GM19043 (cell line): ENCODE measurements around the gene SLC25A13.
"Not testable (repeated sequence)": the region's sequence is repeated elsewhere in the genome, so short reads cannot be mapped to it uniquely, and the experiment has no call there.

ENCODE experiments used
- ATAC-seq: cut with Tn5 transposase; IDR thresholded peaks from one replicate; pipeline ENCODE4 v1.9.1; 2021; ENCODE audit warnings: low read depth; ENCODE audit not compliant: unreplicated experiment

The SLC25A13 gene

GRCh38 chr7:96300986-96301385 is 20.9 kb downstream of the SLC25A13 start:
- no peak for ATAC-seq

DNA sequence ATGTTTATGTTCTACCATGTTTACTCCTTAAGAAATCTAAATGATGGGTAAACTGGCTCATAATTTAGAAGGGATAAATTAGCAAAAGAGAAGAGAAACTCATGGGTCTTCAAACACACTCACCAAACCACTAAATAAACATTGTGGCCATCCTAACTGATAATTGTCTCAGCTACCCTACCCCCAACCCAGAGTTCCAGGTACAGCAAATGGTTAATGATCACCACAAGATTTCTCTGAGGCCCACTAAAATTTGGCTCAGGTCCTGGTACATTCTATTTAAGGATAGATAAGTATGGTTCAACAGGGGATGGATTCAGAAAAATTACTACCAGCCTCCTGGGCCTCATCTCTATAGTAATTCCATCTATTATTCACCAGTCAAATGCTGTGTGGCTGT is 21.4 kb downstream of the SLC25A13 start:
- peak; percentile 65 for ATAC-seq

- ATAC-seq: no peak
These were observed 22.4 kb downstream of the SLC25A13 start for GRCh38 chr7:96299496-96299895.

DNA sequence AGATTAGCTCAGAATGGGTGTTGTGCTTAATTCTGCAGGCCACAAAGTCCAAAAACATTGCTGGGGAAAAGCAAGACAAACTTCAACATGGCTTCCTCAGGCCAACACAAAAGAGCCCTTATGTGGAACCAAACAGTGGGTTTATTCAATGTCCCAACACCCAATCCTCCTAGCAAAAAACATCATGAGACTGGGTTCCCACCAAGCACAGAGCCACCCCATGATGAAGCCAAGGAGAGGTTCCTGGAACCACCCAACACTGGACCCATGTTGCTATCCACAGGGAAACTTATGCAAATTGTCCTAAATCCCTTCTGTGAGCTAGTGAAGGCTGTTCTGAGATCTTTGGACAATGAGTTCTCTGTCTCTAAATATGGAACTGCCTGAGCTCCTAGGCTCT is 24.0 kb downstream of the SLC25A13 start:
- ATAC-seq: no peak

GRCh38 chr7:96297446-96297845 is 24.5 kb downstream of the SLC25A13 start:
- not testable (repeated sequence) for ATAC-seq

- ATAC-seq: not testable (repeated sequence)
These were observed 28.0 kb downstream of the SLC25A13 start for GRCh38 chr7:96293911-96294310.

- no peak for ATAC-seq
These were observed 34.3 kb downstream of the SLC25A13 start for GRCh38 chr7:96287559-96287958.

GRCh38 chr7:96287132-96287531 is 34.8 kb downstream of the SLC25A13 start:
- peak; percentile 30 for ATAC-seq

- ATAC-seq: peak; percentile 79
These were observed 36.3 kb downstream of the SLC25A13 start for GRCh38 chr7:96285579-96285978.

DNA sequence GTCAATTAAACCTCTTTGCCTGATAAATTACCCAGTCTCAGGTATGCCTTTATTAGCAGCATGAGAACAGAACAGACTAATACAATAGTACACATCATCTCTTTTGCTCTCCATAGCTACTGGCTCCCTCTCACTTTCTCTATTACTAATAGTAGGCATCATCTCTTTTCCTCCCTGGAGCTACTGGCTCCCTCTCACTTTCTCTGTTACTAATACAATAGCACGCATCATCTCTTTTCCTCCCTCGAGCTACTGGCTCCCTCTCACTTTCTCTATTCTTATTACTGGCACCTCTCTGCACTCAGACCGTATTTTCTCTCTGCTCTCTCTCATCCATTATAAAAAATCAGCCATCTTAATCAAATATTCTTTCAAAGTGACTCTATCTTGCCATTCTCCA is 37.1 kb downstream of the SLC25A13 start:
- ATAC-seq: no peak

- no peak for ATAC-seq
These were observed 37.7 kb downstream of the SLC25A13 start for GRCh38 chr7:96284240-96284639.

GRCh38 chr7:96282835-96283234 is 39.1 kb downstream of the SLC25A13 start:
- ATAC-seq: no peak

- ATAC-seq: no peak
These were observed 44.0 kb downstream of the SLC25A13 start for GRCh38 chr7:96277921-96278320.

- no peak for ATAC-seq
These were observed 45.9 kb downstream of the SLC25A13 start for GRCh38 chr7:96276019-96276418.

- ATAC-seq: no peak
These were observed 48.2 kb downstream of the SLC25A13 start for GRCh38 chr7:96273716-96274115.

GRCh38 chr7:96269246-96269994 is 52.5 kb downstream of the SLC25A13 start:
- ATAC-seq: no peak

GRCh38 chr7:96266580-96266979 is 55.3 kb downstream of the SLC25A13 start:
- ATAC-seq: no peak

- no peak for ATAC-seq
These were observed 55.9 kb downstream of the SLC25A13 start for GRCh38 chr7:96266015-96266414.

DNA sequence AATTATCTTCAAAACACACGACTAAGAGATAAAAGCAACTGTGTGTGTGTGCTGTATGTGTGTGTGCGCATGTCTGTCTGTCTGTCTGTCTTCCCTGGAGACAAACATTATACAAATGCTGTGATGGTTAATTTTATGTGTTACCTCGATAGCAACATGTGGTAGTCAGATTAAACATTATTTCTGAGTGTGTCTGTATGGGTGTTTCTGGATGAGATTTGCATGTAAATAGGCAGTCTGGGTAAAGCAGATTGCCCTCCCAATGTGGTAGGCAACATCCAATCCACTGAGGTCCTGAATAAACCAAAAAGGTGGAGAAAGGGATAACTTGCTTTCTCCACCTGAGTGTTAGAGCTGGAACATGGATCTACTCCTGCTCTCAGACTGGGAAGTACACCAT is 67.9 kb downstream of the SLC25A13 start:
- no peak for ATAC-seq

GRCh38 chr7:96253441-96253840 is 68.5 kb downstream of the SLC25A13 start:
- no peak for ATAC-seq

DNA sequence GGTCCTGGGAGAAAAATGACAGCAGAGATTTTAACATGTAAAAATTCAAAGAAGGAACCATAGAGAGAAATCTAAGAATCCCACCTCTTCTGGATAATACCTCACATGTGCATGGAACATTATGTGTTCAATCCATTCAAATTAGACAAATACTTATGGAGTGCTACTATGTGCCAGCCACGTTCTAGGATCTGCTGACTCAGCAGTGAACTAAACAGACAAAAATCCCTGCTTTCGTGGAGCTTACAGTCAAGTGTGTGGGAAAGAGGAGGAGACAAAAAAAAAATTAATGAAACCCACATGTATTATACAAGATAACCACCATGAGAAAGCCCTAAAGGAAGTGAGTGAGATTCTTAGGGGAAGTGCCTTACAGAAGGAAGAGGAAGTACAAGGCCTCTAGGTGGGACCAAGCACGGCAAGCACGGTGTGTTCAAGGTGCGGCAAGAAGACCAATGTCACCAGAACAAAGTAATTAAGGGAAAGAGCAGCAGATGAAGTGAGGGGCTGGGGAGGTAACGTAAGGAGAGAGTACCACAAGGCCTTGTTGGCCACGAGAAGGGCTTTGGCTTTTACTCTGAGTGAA is 71.0 kb downstream of the SLC25A13 start:
- no peak for ATAC-seq

DNA sequence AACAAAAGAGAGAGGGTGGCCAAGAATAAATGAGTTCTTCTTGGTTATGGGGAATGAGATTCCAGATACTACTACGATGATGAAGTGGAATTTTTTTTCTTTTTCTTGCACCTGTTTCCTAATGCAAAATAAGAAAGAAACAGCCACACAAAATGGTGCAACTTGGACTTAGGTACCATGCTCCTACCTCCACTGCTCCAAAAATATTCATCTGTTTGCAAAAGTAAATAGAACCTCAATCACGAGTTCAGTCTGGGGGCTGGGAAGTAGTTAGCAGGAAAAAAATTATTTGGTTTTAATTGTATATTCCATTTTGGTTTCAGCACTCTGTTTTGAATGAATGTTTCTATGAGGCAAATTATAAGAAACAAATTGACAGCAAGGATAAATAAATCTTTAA is 73.5 kb downstream of the SLC25A13 start:
- no peak for ATAC-seq
